ENCODE measurements around the gene SHLD1.

Gene SHLD1

GRCh38 chr20:5820738-5821137, 70.5 kb downstream of the SHLD1 start:
- no peak for DNase-seq (ENCODE audit: low read depth)

- no peak for DNase-seq (ENCODE audit: low read depth)
Observed at GRCh38 chr20:5821627-5822215, 71.5 kb downstream of the SHLD1 start.

- no peak for DNase-seq (ENCODE audit: low read depth)
Observed at GRCh38 chr20:5822569-5822968, 72.4 kb downstream of the SHLD1 start.

- no peak for DNase-seq (ENCODE audit: low read depth)
Observed at GRCh38 chr20:5825130-5825719, 75.0 kb downstream of the SHLD1 start.

GRCh38 chr20:5827098-5827853, 77.1 kb downstream of the SHLD1 start:
- DNase-seq (ENCODE audit: low read depth): no peak

- no peak for DNase-seq (ENCODE audit: low read depth)
Observed at GRCh38 chr20:5827861-5828260, 77.7 kb downstream of the SHLD1 start.

GRCh38 chr20:5829241-5829809, 79.1 kb downstream of the SHLD1 start:
- DNase-seq (ENCODE audit: low read depth): no peak

- DNase-seq (ENCODE audit: low read depth): no peak
Observed at GRCh38 chr20:5831539-5832237, 81.5 kb downstream of the SHLD1 start.

GRCh38 chr20:5833309-5833941, 83.2 kb downstream of the SHLD1 start:
- DNase-seq (ENCODE audit: low read depth): no peak

- DNase-seq (ENCODE audit: low read depth): no peak
Observed at GRCh38 chr20:5834436-5835005, 84.3 kb downstream of the SHLD1 start.

- DNase-seq (ENCODE audit: low read depth): peak; percentile 31
Observed at GRCh38 chr20:5835321-5835821, 85.2 kb downstream of the SHLD1 start.

GRCh38 chr20:5835871-5836270, 85.7 kb downstream of the SHLD1 start:
- DNase-seq (ENCODE audit: low read depth): peak; percentile 17

GRCh38 chr20:5836569-5836968, 86.4 kb downstream of the SHLD1 start:
- no peak for DNase-seq (ENCODE audit: low read depth)

GRCh38 chr20:5840411-5841002, 90.3 kb downstream of the SHLD1 start:
- no peak for DNase-seq (ENCODE audit: low read depth)

GRCh38 chr20:5841522-5841921, 91.3 kb downstream of the SHLD1 start:
- DNase-seq (ENCODE audit: low read depth): no peak

GRCh38 chr20:5842465-5842864, 92.3 kb downstream of the SHLD1 start:
- no peak for DNase-seq (ENCODE audit: low read depth)

GRCh38 chr20:5843054-5843592, 92.9 kb downstream of the SHLD1 start:
- no peak for DNase-seq (ENCODE audit: low read depth)

- DNase-seq (ENCODE audit: low read depth): no peak
Observed at GRCh38 chr20:5844063-5844681, 94.0 kb downstream of the SHLD1 start.

GRCh38 chr20:5845681-5846615, 95.7 kb downstream of the SHLD1 start:
- DNase-seq (ENCODE audit: low read depth): peak; percentile 47
